Measurements from ENCODE around the gene DCDC2C.

DNA sequence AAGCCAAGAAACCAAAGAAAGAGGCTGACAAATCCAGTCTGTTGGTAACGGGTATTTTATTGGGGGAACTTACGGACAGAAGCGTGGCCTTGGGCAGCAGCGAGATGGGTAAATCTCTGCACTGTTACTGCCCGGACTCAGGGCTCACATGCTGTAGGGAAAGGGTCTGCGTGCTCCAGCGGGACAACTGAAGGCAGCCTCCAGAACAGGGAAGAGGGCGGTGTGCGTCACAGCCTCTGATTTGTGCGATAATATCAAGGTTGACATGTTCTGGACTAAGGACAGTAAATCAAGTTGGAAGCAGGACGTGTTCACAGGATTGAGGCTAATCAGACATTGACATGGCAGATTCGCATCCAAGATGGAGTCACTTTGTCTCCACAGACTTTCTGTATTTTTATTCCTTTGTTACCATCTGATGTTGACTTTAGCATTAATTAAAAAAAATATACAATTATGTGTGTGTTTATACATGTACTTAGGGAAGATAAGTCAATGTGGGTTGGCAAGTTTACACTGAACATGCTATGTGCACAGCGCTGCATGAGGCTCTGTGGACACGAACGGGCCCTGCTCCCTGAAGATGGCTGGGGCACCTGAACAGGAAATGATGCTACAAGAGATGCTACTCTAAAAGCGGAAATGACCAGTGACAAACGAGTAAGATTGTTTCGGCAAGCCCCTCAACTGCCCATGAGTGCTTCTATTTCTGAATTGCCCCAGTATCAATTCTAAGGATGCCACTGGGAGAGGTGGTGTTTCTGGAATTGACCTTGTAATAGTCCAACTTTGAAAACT, 22.6 kb upstream of the DCDC2C start:
- TF ChIP-seq, protein P1, sequence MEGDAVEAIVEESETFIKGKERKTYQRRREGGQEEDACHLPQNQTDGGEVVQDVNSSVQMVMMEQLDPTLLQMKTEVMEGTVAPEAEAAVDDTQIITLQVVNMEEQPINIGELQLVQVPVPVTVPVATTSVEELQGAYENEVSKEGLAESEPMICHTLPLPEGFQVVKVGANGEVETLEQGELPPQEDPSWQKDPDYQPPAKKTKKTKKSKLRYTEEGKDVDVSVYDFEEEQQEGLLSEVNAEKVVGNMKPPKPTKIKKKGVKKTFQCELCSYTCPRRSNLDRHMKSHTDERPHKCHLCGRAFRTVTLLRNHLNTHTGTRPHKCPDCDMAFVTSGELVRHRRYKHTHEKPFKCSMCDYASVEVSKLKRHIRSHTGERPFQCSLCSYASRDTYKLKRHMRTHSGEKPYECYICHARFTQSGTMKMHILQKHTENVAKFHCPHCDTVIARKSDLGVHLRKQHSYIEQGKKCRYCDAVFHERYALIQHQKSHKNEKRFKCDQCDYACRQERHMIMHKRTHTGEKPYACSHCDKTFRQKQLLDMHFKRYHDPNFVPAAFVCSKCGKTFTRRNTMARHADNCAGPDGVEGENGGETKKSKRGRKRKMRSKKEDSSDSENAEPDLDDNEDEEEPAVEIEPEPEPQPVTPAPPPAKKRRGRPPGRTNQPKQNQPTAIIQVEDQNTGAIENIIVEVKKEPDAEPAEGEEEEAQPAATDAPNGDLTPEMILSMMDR (tag by site-specific recombination; IDR thresholded peaks at IDR 0.05), result no peak
- TF ChIP-seq ZNF677 (tag by site-specific recombination; IDR thresholded peaks at IDR 0.05) (no peak), ZNF830 (tag by site-specific recombination; IDR thresholded peaks at IDR 0.05; ENCODE audit: low read depth) (no peak), ZNF621 (tag by site-specific recombination; IDR thresholded peaks at IDR 0.05) (no peak), ZNF670 (tag by site-specific recombination; IDR thresholded peaks at IDR 0.05; ENCODE audit: low read depth) (no peak)

Measured in HEK293 (cell line).